ENCODE results near the gene PRXL2B. TPM values are rescaled to one million over a fixed set of nuclear protein-coding genes. Genes with fewer than 3 reads are reported as not detected.

The PRXL2B gene, protein sequence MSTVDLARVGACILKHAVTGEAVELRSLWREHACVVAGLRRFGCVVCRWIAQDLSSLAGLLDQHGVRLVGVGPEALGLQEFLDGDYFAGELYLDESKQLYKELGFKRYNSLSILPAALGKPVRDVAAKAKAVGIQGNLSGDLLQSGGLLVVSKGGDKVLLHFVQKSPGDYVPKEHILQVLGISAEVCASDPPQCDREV
- 12.0 and 18.4 TPM in 2 replicates for total RNA-seq (2014; rRNA removed; shearing (Covaris generic))

DNA sequence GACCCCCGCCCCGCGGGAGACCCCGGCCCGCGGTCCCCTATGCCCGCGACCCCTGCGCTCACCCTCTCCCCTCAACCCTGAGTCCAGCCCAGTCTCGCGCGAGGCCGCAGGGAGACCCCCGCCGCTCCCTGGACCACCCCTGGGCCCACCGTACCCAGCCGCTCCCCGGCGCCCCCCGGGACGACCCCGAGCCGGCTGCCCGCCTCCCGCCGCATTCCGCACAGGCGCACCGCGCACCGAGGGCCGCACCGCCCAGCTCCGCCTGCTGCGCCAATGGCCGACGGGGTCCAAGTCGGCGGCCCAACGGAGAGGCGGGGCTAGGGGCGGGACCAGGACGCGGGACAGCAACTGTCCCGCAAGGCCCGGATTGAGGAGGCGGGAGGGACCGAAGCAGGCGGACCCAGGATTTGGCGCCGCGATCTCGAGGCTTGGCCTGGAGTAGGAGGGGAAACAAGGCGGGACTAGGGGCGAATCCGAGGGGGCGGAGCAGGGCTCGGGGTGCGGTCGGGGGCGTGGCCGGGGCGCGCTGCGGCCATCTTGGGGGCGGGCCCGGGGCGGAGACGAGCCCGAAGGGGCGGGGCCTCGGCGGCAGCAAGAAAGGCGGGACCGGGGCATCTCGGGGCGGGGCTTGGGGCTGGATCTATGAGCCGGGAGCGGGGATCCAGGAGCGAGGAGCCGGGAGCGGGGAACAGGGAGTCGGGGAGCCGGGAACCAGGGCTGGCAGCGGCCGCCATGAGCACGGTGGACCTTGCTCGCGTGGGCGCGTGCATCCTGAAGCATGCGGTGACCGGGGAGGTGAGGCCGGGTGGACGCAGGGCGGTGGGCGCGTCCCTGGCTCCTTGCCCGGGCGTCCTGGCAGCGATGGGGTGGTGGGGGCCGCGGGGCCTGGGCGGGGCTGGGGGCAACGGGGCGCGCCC is at the start of gene PRXL2B:
TSS of gene PRXL2B (plus strand) at position 624 of the 917 bp plus-strand sequence. CDS start at position 733, 109 bp downstream.

DNA sequence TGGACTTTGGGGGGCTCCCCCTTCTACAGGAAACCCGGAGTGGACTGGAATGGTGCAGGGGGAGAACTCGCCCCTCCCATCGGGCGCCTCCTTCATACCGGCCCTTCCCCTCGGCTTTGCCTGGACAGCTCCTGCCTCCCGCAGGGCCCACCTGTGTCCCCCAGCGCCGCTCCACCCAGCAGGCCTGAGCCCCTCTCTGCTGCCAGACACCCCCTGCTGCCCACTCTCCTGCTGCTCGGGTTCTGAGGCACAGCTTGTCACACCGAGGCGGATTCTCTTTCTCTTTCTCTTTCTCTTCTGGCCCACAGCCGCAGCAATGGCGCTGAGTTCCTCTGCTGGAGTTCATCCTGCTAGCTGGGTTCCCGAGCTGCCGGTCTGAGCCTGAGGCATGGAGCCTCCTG is 30.3 kb upstream of the PRXL2B start, which contains the start of gene TNFRSF14:
TSS of gene TNFRSF14 (plus strand) at position 95 of the 401 bp plus-strand sequence. CDS start at position 389, 294 bp downstream.

DNA sequence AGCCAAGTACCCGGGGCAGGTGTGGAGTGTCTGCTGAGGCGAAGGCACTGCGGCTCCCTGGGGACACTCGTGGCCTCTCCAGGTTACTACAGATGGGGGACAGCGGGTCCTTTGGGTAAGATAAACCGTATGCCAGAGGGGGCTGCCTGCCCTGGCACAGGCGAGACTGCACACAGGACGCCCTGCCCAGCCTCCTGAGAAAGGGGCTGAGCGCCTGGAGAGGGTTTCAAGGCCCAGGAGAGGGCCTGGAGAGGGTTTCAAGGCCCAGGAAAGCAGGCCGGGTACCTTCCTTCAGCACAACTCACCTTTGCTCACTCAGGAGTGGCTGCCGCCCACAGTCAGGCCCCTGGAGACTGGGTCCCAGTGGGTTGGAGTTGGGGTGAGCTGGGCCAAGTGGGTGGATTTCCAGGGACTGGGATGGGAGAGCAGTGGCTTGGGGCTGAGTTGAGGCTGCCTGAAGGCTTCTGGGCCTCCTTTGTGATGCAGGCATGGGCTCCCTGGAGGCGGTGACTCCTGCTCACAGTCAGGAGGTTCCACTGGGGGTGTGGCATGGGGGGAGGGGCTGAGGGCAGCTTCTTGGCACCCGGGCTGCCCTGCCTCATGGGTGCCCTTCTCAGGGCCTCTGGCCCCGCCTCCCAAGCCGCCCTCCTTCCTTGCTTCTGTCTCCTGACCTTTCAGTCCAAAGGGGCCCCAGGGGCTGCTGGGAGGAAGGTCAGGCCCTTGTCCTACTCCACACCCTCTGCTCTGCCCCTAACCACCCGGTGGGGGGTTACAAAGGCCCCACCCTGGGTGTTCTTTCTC is 46.2 kb downstream of the PRXL2B start, which contains the start of gene MMEL1:
TSS of gene MMEL1 (minus strand) at position 456 of the 801 bp plus-strand sequence. CDS start 3,532 bp downstream, outside the sequence.

Other genes starting within 250 kb of the PRXL2B start
- gene MORN1, start 195.2 kb upstream of the PRXL2B start, total RNA-seq (2014; rRNA removed; shearing (Covaris generic)): 34.2 and 34.3 TPM in 2 replicates
- 87.6 and 97.9 TPM in 2 replicates for gene RER1, start 194.9 kb upstream of the PRXL2B start, total RNA-seq (2014; rRNA removed; shearing (Covaris generic))
- 44.3 and 47.3 TPM in 2 replicates for gene PEX10, start 174.2 kb upstream of the PRXL2B start, total RNA-seq (2014; rRNA removed; shearing (Covaris generic))
- not detected in 2 replicates for gene PLCH2, start 110.5 kb upstream of the PRXL2B start, total RNA-seq (2014; rRNA removed; shearing (Covaris generic))
- gene PANK4, start 60.2 kb upstream of the PRXL2B start, total RNA-seq (2014; rRNA removed; shearing (Covaris generic)): 29.5 and 31.4 TPM in 2 replicates
- gene HES5, start 56.5 kb upstream of the PRXL2B start, total RNA-seq (2014; rRNA removed; shearing (Covaris generic)): not detected in 2 replicates
- gene TNFRSF14, start 30.4 kb upstream of the PRXL2B start, total RNA-seq (2014; rRNA removed; shearing (Covaris generic)): 8.8 and 9.9 TPM in 2 replicates
- not detected in 2 replicates for gene MMEL1, start 46.2 kb downstream of the PRXL2B start, total RNA-seq (2014; rRNA removed; shearing (Covaris generic))
- gene TTC34, start 214.9 kb downstream of the PRXL2B start, total RNA-seq (2014; rRNA removed; shearing (Covaris generic)): 0.05 and 0.38 TPM in 2 replicates